HepG2 (cell line): ENCODE data around the gene GNGT2. TPM values are rescaled to one million over a fixed set of nuclear protein-coding genes. Genes with fewer than 3 reads are reported as not detected.

ENCODE experiments used
- ATAC-seq: fragments of 200-7000 bp; cut with Tn5 transposase; 3 replicates; pipeline ENCODE4 v1.9.1; 2020; ENCODE audit warnings: mild to moderate bottlenecking, moderate library complexity
- Bru-seq: library from RNA; stranded (reverse); fragments of 400-500 nt; gene quantifications from one replicate; lab custom pipeline; 2021; lab: Mats Ljungman, UMichigan
- BruChase-seq, 2 experiments: library from RNA; stranded (reverse); fragments of 400-500 nt; gene quantifications; one replicate each; lab custom pipeline; 2021; lab: Mats Ljungman, UMichigan
- BruUV-seq: library from RNA; stranded (reverse); fragments of 400-500 nt; replicated peaks from 2 replicates; lab custom pipeline; 2021; lab: Mats Ljungman, UMichigan
- CTCF ChIA-PET: fragments of 300-600 bp; formaldehyde crosslinking; extraction: SDS; loops from one replicate; lab custom pipeline; 2021; ENCODE audit warnings: low total read pairs, inconsistent platforms, low intra/inter-chr PET ratio; lab: Yijun Ruan, JAX
- POLR2A ChIA-PET: fragments of 350-600 bp; sonication (Branson Sonifier 250); formaldehyde crosslinking; loops from one replicate; lab custom pipeline; 2020; ENCODE audit warnings: antibody characterized with exemption, inconsistent platforms; lab: Yijun Ruan, JAX
- DNase-seq: peaks from one replicate; pipeline ENCODE4 v3.0.0-alpha.2; 2015; ENCODE audit warnings: low spot score
- FAIRE-seq: peaks from 3 replicates; lab custom pipeline; 2011; peaks lifted over from hg19 to GRCh38; lab: Jason Lieb, UNC
- H2AFZ ChIP-seq: one replicate; pipeline ENCODE4 v1.6.1; 2011; ENCODE audit warnings: low read length, inconsistent platforms
- H3K27ac ChIP-seq: fragments of 300-600 bp; 3 replicates; pipeline ENCODE4 v1.8.0; 2011; ENCODE audit warnings: mixed run types, mild to moderate bottlenecking, mixed read lengths, low read length, inconsistent platforms; ENCODE audit not compliant: insufficient read depth; ENCODE audit errors: extremely low read length
- H3K27me3 ChIP-seq, 2 experiments: fragments of 200-600 bp in 1 of 2; 2 replicates in 1 of 2; 3 replicates in 1 of 2; pipeline versions ENCODE4 v1.6.0 to v1.8.0; 2011; ENCODE audit warnings: low read length in 2 of 2, mild to moderate bottlenecking in 2 of 2, moderate library complexity in 2 of 2, inconsistent platforms in 1 of 2; ENCODE audit not compliant: insufficient read depth in 2 of 2, control insufficient read depth in 1 of 2
- H3K36me3 ChIP-seq, 2 experiments: fragments of 200-600 bp in 1 of 2; replicated peaks in 1 of 2; 2 replicates in 1 of 2; 3 replicates in 1 of 2; pipeline versions ENCODE4 v1.5.1 to v1.8.0; 2011; ENCODE audit warnings: low read length in 2 of 2, inconsistent platforms in 1 of 2; ENCODE audit not compliant: insufficient read depth in 2 of 2, control insufficient read depth in 1 of 2
- H3K4me1 ChIP-seq: 2 replicates; pipeline ENCODE4 v1.5.1; 2012; ENCODE audit warnings: low read length, inconsistent platforms; ENCODE audit not compliant: insufficient read depth
- H3K4me2 ChIP-seq: 2 replicates; pipeline ENCODE4 v1.6.0; 2011; ENCODE audit warnings: low read depth, low read length, inconsistent platforms
- H3K4me3 ChIP-seq, 3 experiments: fragments of 200-600 bp in 1 of 3; sonication (generic), shearing (Covaris generic) in 1 of 3; replicated peaks in 1 of 3; 2 replicates each; pipeline ENCODE4 v1.5.1; 2011 to 2016; ENCODE audit warnings: low read length in 3 of 3, inconsistent platforms in 2 of 3, low read depth in 2 of 3, mild to moderate bottlenecking in 2 of 3, control low read depth in 1 of 3, mixed read lengths in 1 of 3; ENCODE audit not compliant: insufficient read depth in 1 of 3
- H3K79me2 ChIP-seq: one replicate; pipeline ENCODE4 v1.6.1; 2011; ENCODE audit warnings: low read length, inconsistent platforms; ENCODE audit not compliant: insufficient read depth
- H3K9ac ChIP-seq: 2 replicates; pipeline ENCODE4 v1.6.0; 2011; ENCODE audit warnings: mild to moderate bottlenecking, low read depth, low read length, inconsistent platforms; ENCODE audit not compliant: insufficient read depth
- H3K9me3 ChIP-seq: 2 replicates; pipeline ENCODE4 v1.5.1; 2012; ENCODE audit warnings: mild to moderate bottlenecking, low read length
- H4K20me1 ChIP-seq: 2 replicates; pipeline ENCODE4 v1.6.0; 2011; ENCODE audit warnings: inconsistent platforms, mild to moderate bottlenecking, low read length, moderate library complexity; ENCODE audit not compliant: insufficient read depth
- MAFK ChIP-seq, 2 experiments: IDR thresholded peaks in 1 of 2; conservative IDR thresholded peaks in 1 of 2; 2 replicates each; pipeline ENCODE4 v1.6.1; 2011; ENCODE audit warnings: improper control_type of control experiment in 2 of 2, low read length in 2 of 2
- MTF2 ChIP-seq: sonication (generic); formaldehyde crosslinking; IDR thresholded peaks from 2 replicates; pipeline ENCODE4 v1.5.0; 2020; ENCODE audit warnings: missing genetic modification reagents, borderline replicate concordance
- POLR2AphosphoS5 ChIP-seq: IDR thresholded peaks from 2 replicates; pipeline ENCODE4 v1.6.1; 2012; ENCODE audit warnings: low read depth, low read length
- TBP ChIP-seq: sonication (generic); formaldehyde crosslinking; IDR thresholded peaks from 2 replicates; pipeline ENCODE4 v1.5.0; 2020; ENCODE audit warnings: missing genetic modification reagents
- ZC3H13 ChIP-seq: sonication (generic); formaldehyde crosslinking; IDR thresholded peaks from 2 replicates; pipeline ENCODE4 v1.8.1; 2023; ENCODE audit warnings: mild to moderate bottlenecking, missing genetic modification reagents, moderate library complexity
- ZFP82 ChIP-seq: sonication (generic); formaldehyde crosslinking; IDR thresholded peaks from 2 replicates; pipeline ENCODE4 v1.5.1; 2020; ENCODE audit warnings: mild to moderate bottlenecking, missing genetic modification reagents, borderline replicate concordance
- ZNF281 ChIP-seq: sonication (generic); formaldehyde crosslinking; IDR thresholded peaks from 2 replicates; pipeline ENCODE4 v1.4.0; 2020; ENCODE audit warnings: missing genetic modification reagents, borderline replicate concordance
- ZNF414 ChIP-seq: sonication (generic); formaldehyde crosslinking; IDR thresholded peaks from 2 replicates; pipeline ENCODE4 v1.5.0; 2020; ENCODE audit warnings: missing genetic modification reagents
- ZNF652 ChIP-seq: IDR thresholded peaks from 2 replicates; pipeline ENCODE4 v1.6.1; 2016; ENCODE audit warnings: low read depth, borderline replicate concordance
- ZNF737 ChIP-seq: sonication (generic); formaldehyde crosslinking; IDR thresholded peaks from 2 replicates; pipeline ENCODE4 v1.5.0; 2020; ENCODE audit warnings: missing genetic modification reagents, mild to moderate bottlenecking, borderline replicate concordance
- ZNF777 ChIP-seq: sonication (generic); formaldehyde crosslinking; IDR thresholded peaks from 2 replicates; pipeline ENCODE4 v1.4.0; 2020; ENCODE audit warnings: missing genetic modification reagents
- ZNF800 ChIP-seq: sonication (generic); formaldehyde crosslinking; IDR thresholded peaks from 2 replicates; pipeline ENCODE4 v1.4.0; 2020; ENCODE audit warnings: missing genetic modification reagents
- WGBS: methylation state at CpG from one replicate; pipeline ENCODE4 v1.1.6; 2017; ENCODE audit warnings: low lambda C conversion rate; 5-methylcytosine and 5-hydroxymethylcytosine counted together
- in situ Hi-C: cut with HindIII; loops from 2 replicates; pipeline ENCODE4 v1.10.0; 2017; ENCODE audit warnings: low pct_unique_long_range_greater_than_20kb; ENCODE audit not compliant: extremely low pct_ligation_motif_present
- intact Hi-C: fragments of 100-400 bp; cut with micrococcal nuclease; formaldehyde crosslinking; loops from one replicate; pipeline ENCODE4 v1.10.0; 2022; ENCODE audit not compliant: unreplicated experiment
- long read RNA-seq, 2 experiments: library from RNA in 1 of 2; library from polyadenylated mRNA in 1 of 2; stranded (forward) in 1 of 2; unstranded in 1 of 2; transcript quantifications; one replicate each; pipeline ENCODE4 v2.0.0, GENCODE V29; 2019 to 2022
- polyA minus RNA-seq, 3 experiments: library from RNA; depleted of rRNA, polyadenylated mRNA; stranded (reverse); fragments of >200 nt; gene quantifications; 2 replicates each; pipeline ENCODE4 v1.2.3, GENCODE V29; 2011; ENCODE audit warnings: low replicate concordance in 1 of 3
- polyA plus RNA-seq, 8 experiments: library from polyadenylated mRNA; depleted of rRNA in 3 of 8; stranded (reverse) in 7 of 8; unstranded in 1 of 8; fragments of >200 nt; fragmentation: Illumina TruSeq in 4 of 8; extraction: Trizol in 4 of 8; gene quantifications; 2 replicates each; pipeline versions ENCODE4 v1.2.1 to v1.2.3, GENCODE V29; 2011 to 2016; ENCODE audit warnings: low read depth in 4 of 8, missing spikeins in 1 of 8, mixed read lengths in 1 of 8; ENCODE audit not compliant: insufficient read depth in 1 of 8
- total RNA-seq, 5 experiments: library from RNA; depleted of rRNA; stranded (reverse); fragments of >200 nt; fragmentation: Illumina TruSeq; extraction: Trizol; gene quantifications; 2 replicates each; pipeline ENCODE4 v1.2.3, GENCODE V29; 2016; ENCODE audit warnings: low read depth in 1 of 5

The GNGT2 gene
- total RNA-seq (2016; rRNA removed; fragmentation: Illumina TruSeq; extraction: Trizol) (not detected in 2 replicates), polyA plus RNA-seq (2011; rRNA removed) (not detected in 2 replicates), polyA minus RNA-seq (2011; rRNA and poly(A)+ RNA removed; ENCODE audit: low replicate concordance) (not detected in 2 replicates), Bru-seq, nascent RNA (not detected), BruChase-seq, experiment 1, labeled RNA remaining after a 6-hour chase (not detected), BruChase-seq, experiment 2, labeled RNA remaining after a 2-hour chase (not detected)
- not detected in 2 replicates for total RNA-seq (2016; cell fraction: cytosol; rRNA removed; fragmentation: Illumina TruSeq; extraction: Trizol; ENCODE audit: low read depth)
- not detected in 2 replicates for total RNA-seq (2016; cell fraction: insoluble cytoplasmic fraction; rRNA removed; fragmentation: Illumina TruSeq; extraction: Trizol)
- not detected in 2 replicates for total RNA-seq (2016; cell fraction: membrane; rRNA removed; fragmentation: Illumina TruSeq; extraction: Trizol)
- not detected in 2 replicates for total RNA-seq (2016; cell fraction: nucleus; rRNA removed; fragmentation: Illumina TruSeq; extraction: Trizol)
- not detected in 2 replicates for polyA plus RNA-seq (2011; cell fraction: cytosol; rRNA removed)
- polyA plus RNA-seq (2011; cell fraction: nucleus; rRNA removed): not detected in 2 replicates
- polyA plus RNA-seq (2012): not detected in 2 replicates
- polyA plus RNA-seq (2016; cell fraction: cytosol; fragmentation: Illumina TruSeq; extraction: Trizol; ENCODE audit: low read depth): not detected in 2 replicates
- not detected in 2 replicates for polyA plus RNA-seq (2016; cell fraction: insoluble cytoplasmic fraction; fragmentation: Illumina TruSeq; extraction: Trizol; ENCODE audit: low read depth)
- polyA plus RNA-seq (2016; cell fraction: membrane; fragmentation: Illumina TruSeq; extraction: Trizol; ENCODE audit: low read depth): not detected in 2 replicates
- polyA plus RNA-seq (2016; cell fraction: nucleus; fragmentation: Illumina TruSeq; extraction: Trizol; ENCODE audit: insufficient read depth, low read depth): not detected in 2 replicates
- not detected in 2 replicates for polyA minus RNA-seq (2011; cell fraction: cytosol; rRNA and poly(A)+ RNA removed)
- polyA minus RNA-seq (2011; cell fraction: nucleus; rRNA and poly(A)+ RNA removed): not detected in 2 replicates
- long read RNA-seq, experiment 1: 0 reads
- long read RNA-seq, experiment 2: 0 reads

- Histone ChIP-seq H3K36me3 (no peaks in the 10 kb centered on the region), H3K4me1 (no peaks in the 10 kb centered on the region), H3K9ac (no peak within 1 kb of the TSS), H3K27ac (no peak within 1 kb of the TSS), H2AFZ (no peak within 1 kb of the TSS), H3K4me2 (no peak within 1 kb of the TSS), H3K9me3 (no peaks in the 10 kb centered on the region), H4K20me1 (no peaks in the 10 kb centered on the region), H3K79me2 (no peaks in the 10 kb centered on the region), H3K4me3 (no peak within 1 kb of the TSS), H3K27me3 (peaks cover 9 to 82% of the 10 kb centered on the region in 2 experiments)
- no peak; the same call in 2 of the 3 replicates for ATAC-seq
- no peak for FAIRE-seq
- DNase-seq: no peak
- ChIA-PET POLR2A (no interaction called here), CTCF (no interaction called here)
- intact Hi-C loops (no loop called here), in situ Hi-C loops (no loop called here)
- BruUV-seq: no TSS peak
- 32% methylated on average over 16 of the region's 22 CpGs for WGBS
- no peak for TF ChIP-seq TBP (CRISPR knock-in tag)
- no peak for TF ChIP-seq ZNF777 (CRISPR knock-in tag)
- TF ChIP-seq ZNF800 (CRISPR knock-in tag): no peak
- TF ChIP-seq ZC3H13 (CRISPR knock-in tag): no peak
- TF ChIP-seq ZNF414 (CRISPR knock-in tag): no peak
- no peak for TF ChIP-seq MAFK (conservative IDR thresholded peaks at IDR 0.05 in 1 of 2, IDR thresholded peaks at IDR 0.05 in 1 of 2; ENCODE audit: low read length in 2 of 2)
- no peak for TF ChIP-seq ZNF737 (CRISPR knock-in tag)
- TF ChIP-seq POLR2AphosphoS5: no peak
- no peak for TF ChIP-seq MTF2 (CRISPR knock-in tag)
- no peak for TF ChIP-seq ZNF652 (CRISPR knock-in tag)
- no peak for TF ChIP-seq ZFP82 (CRISPR knock-in tag)
- TF ChIP-seq ZNF281 (CRISPR knock-in tag): no peak
Measured at GRCh38 chr17:49210158-49211029, at the start of gene GNGT2, which contains the start of gene ABI3. Gene GNGT2 (minus strand): TSS chr17:49210574. CDS start chr17:49207422, 3,152 bp downstream. Gene ABI3 (plus strand): TSS chr17:49210707. CDS start chr17:49210725, 18 bp downstream.
